K562 (cell line): ENCODE measurements around the gene BRPF1. TPM values are rescaled to one million over a fixed set of nuclear protein-coding genes. Genes with fewer than 3 reads are reported as not detected.

ENCODE experiments used
- ADNP ChIP-seq: fragments of 200-800 bp; sonication (Bioruptor generic); IDR thresholded peaks from 2 replicates; pipeline ENCODE4 v1.6.1; 2016; ENCODE audit warnings: missing genetic modification characterization, missing compliant biosample characterization
- CREB1 ChIP-seq, 2 experiments: sonication (generic) in 1 of 2; formaldehyde crosslinking in 1 of 2; IDR thresholded peaks; 2 replicates each; pipeline versions ENCODE4 v1.6.1 to v1.8.0; 2012 to 2022; ENCODE audit warnings: inconsistent platforms in 1 of 2, mild to moderate bottlenecking in 1 of 2, missing genetic modification reagents in 1 of 2, moderate library complexity in 1 of 2
- CXXC5 ChIP-seq: fragments of 250-450 bp; sonication (Bioruptor Pico); IDR thresholded peaks from 2 replicates; pipeline ENCODE4 v1.8.0; 2022; ENCODE audit warnings: inconsistent platforms, mild to moderate bottlenecking, moderate library complexity
- DMBX1 ChIP-seq: fragments of 250-450 bp; sonication (Bioruptor Pico); IDR thresholded peaks from 2 replicates; pipeline ENCODE4 v1.8.0; 2022; ENCODE audit warnings: inconsistent platforms, mild to moderate bottlenecking, moderate library complexity, borderline replicate concordance
- ERF ChIP-seq: fragments of 450-650 bp; formaldehyde crosslinking; IDR thresholded peaks from 2 replicates; pipeline ENCODE4 v1.4.0; 2020; ENCODE audit warnings: mild to moderate bottlenecking, mixed read lengths
- GTF2F1 ChIP-seq: IDR thresholded peaks from 2 replicates; pipeline ENCODE4 v1.6.1; 2011; ENCODE audit warnings: low read depth, low read length, improper control_type of control experiment
- HDAC6 ChIP-seq: IDR thresholded peaks from 2 replicates; pipeline ENCODE4 v1.6.1; 2012; ENCODE audit warnings: low read depth, mild to moderate bottlenecking, control low read depth, inconsistent platforms, low read length, moderate library complexity
- KDM2B ChIP-seq: fragments of 250-450 bp; sonication (Bioruptor Pico); IDR thresholded peaks from 2 replicates; pipeline ENCODE4 v1.8.0; 2021; ENCODE audit warnings: mild to moderate bottlenecking, moderate library complexity
- NFXL1 ChIP-seq: fragments of 450-650 bp; formaldehyde crosslinking; IDR thresholded peaks from 2 replicates; pipeline ENCODE4 v1.4.0; 2021; ENCODE audit warnings: mild to moderate bottlenecking
- NR2F6 ChIP-seq: fragments of 450-650 bp; formaldehyde crosslinking; IDR thresholded peaks from 2 replicates; pipeline ENCODE4 v1.4.0; 2020; ENCODE audit warnings: mild to moderate bottlenecking
- RBFOX2 ChIP-seq: fragments of 200-400 bp; formaldehyde crosslinking; IDR thresholded peaks from 2 replicates; pipeline ENCODE4 v1.6.1; 2017; ENCODE audit warnings: low read depth, mild to moderate bottlenecking, low read length, moderate library complexity
- STAT5A ChIP-seq: IDR thresholded peaks from 2 replicates; pipeline ENCODE4 v1.6.1; 2012; ENCODE audit warnings: low read length, inconsistent platforms, borderline replicate concordance
- YY1 ChIP-seq, 3 experiments: IDR thresholded peaks; 2 replicates each; pipeline ENCODE4 v1.6.1; 2011; ENCODE audit warnings: low read length in 2 of 3, mild to moderate bottlenecking in 2 of 3, moderate library complexity in 2 of 3, borderline replicate concordance in 1 of 3, control low read depth in 1 of 3, low read depth in 1 of 3; ENCODE audit not compliant: insufficient read depth in 3 of 3, insufficient replicate concordance in 2 of 3, control insufficient read depth in 1 of 3, insufficient read length in 1 of 3; ENCODE audit errors: extremely low read depth in 1 of 3
- ZBTB2 ChIP-seq: fragments of 450-650 bp; IDR thresholded peaks from 2 replicates; pipeline ENCODE4 v1.6.1; 2016; ENCODE audit warnings: antibody characterized with exemption
- ZBTB33 ChIP-seq: sonication (generic); formaldehyde crosslinking; IDR thresholded peaks from 2 replicates; pipeline ENCODE4 v1.8.1; 2023; ENCODE audit warnings: mild to moderate bottlenecking, missing genetic modification reagents
- ZNF143 ChIP-seq: sonication (generic); formaldehyde crosslinking; IDR thresholded peaks from 2 replicates; pipeline ENCODE4 v1.9.0; 2022; ENCODE audit warnings: mild to moderate bottlenecking, missing genetic modification reagents
- polyA plus RNA-seq, 8 experiments: library from polyadenylated mRNA; depleted of rRNA in 4 of 8; stranded (reverse) in 5 of 8; unstranded in 3 of 8; fragments of >200 nt; fragmentation: Nextera tagmentation in 2 of 8; fragmentation: Illumina TruSeq in 1 of 8; extraction: Ambion mirVana in 2 of 8; extraction: Trizol in 1 of 8; gene quantifications; 2 replicates each; pipeline versions ENCODE4 v1.2.1 to v1.2.3, GENCODE V29; 2011 to 2014; ENCODE audit warnings: inconsistent platforms in 1 of 8, missing spikeins in 1 of 8
- total RNA-seq, 7 experiments: library from RNA; depleted of rRNA in 6 of 7; stranded (reverse); fragments of >200 nt in 6 of 7; fragmentation: Illumina TruSeq in 2 of 7; extraction: Trizol in 2 of 7; gene quantifications; 2 replicates each; pipeline versions ENCODE4 v1.2.1 to v1.2.3, GENCODE V29; 2011 to 2021; ENCODE audit warnings: low replicate concordance in 1 of 7
- TF ChIP-seq, protein P1 (sequence below): fragments of 450-650 bp; IDR thresholded peaks from 2 replicates; pipeline ENCODE4 v1.6.1; 2016; ENCODE audit warnings: mild to moderate bottlenecking
- TF ChIP-seq, protein P2 (sequence below): sonication (generic); formaldehyde crosslinking; IDR thresholded peaks from 2 replicates; pipeline ENCODE4 v1.8.0; 2022; ENCODE audit warnings: mild to moderate bottlenecking, low read depth, missing genetic modification reagents

The BRPF1 gene
- total and polyA plus RNA-seq, 9 of the 15 experiments (the other 6 are each of a cell fraction or from before 2014, with no cell fraction given) = 1.1 to 40.2 (median 23.5) TPM

DNA sequence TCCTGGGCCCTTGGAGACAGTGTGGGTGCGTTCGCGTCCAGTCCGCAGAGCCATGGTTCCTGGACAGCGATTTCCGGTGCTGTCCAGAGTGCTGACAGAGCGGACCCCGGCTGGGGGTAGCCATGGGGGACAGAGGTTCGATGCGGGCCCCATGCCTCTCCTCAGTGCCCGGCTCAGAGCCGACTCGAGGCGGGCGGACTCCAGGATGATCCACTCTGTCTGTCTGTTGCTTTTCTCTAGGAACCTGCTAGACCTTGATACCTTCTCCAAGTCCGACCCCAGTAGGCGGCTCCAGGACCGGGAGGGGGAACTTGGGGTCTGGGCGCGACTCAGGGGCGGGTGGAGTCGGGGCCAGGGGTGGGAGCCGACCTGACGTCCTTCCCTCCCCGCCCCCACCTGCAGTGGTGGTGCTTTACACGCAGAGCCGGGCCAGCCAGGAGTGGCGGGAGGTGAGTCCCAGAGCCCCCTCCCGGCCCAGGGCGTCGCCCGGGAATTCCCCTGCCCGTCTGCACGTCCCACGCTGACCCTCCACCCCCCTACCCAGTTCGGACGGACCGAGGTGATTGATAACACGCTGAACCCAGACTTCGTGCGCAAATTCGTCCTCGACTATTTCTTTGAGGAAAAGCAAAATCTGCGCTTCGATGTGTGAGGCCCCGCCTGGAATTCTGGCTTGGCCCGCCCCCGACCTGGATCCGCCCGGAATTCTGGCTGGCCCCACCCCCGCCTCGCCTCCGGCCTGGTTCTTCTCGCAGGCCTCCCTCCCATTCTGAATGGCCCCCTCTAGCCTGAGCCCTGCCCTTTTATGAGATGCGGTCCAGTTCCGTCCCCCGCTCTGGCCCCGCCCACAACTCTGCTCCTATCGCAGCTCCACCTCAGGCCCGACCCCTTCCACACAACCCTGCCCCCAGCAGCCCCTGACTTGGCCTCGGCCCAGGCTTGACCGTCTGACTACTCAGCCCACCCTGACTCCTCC lies 26.9 kb upstream of the BRPF1 start (continued):
- TF ChIP-seq DMBX1 (CRISPR knock-in tag) (peak; percentile 38; the same call in 1 of the 2 replicates), ZBTB33 (CRISPR knock-in tag) (peak; percentile 23; the same call in 1 of the 2 replicates), YY1 (IDR thresholded peaks at IDR 0.05; ENCODE audit: borderline replicate concordance in 1 of 3, control insufficient read depth in 1 of 3, extremely low read depth in 1 of 3, insufficient read depth in 3 of 3, insufficient read length in 1 of 3, insufficient replicate concordance in 2 of 3, low read depth in 1 of 3, low read length in 2 of 3) (peak in 1 of 3 experiments; percentile 37), CREB1 (IDR thresholded peaks at IDR 0.05) (0 out of 2 replicates have a peak, but pooled peaks have one; percentile 24), CREB1 (CRISPR knock-in tag; IDR thresholded peaks at IDR 0.05) (peak; percentile 77), HDAC6 (no peak), CXXC5 (CRISPR knock-in tag) (peak; percentile 52; the same call in 1 of the 2 replicates), ADNP (no peak), ZBTB2 (no peak), NR2F6 (no peak), STAT5A (no peak), KDM2B (CRISPR knock-in tag) (no peak), ZNF143 (CRISPR knock-in tag) (no peak), NFXL1 (CRISPR knock-in tag) (no peak), ERF (CRISPR knock-in tag) (no peak), RBFOX2 (no peak), GTF2F1 (no peak)
- TF ChIP-seq, protein P1, sequence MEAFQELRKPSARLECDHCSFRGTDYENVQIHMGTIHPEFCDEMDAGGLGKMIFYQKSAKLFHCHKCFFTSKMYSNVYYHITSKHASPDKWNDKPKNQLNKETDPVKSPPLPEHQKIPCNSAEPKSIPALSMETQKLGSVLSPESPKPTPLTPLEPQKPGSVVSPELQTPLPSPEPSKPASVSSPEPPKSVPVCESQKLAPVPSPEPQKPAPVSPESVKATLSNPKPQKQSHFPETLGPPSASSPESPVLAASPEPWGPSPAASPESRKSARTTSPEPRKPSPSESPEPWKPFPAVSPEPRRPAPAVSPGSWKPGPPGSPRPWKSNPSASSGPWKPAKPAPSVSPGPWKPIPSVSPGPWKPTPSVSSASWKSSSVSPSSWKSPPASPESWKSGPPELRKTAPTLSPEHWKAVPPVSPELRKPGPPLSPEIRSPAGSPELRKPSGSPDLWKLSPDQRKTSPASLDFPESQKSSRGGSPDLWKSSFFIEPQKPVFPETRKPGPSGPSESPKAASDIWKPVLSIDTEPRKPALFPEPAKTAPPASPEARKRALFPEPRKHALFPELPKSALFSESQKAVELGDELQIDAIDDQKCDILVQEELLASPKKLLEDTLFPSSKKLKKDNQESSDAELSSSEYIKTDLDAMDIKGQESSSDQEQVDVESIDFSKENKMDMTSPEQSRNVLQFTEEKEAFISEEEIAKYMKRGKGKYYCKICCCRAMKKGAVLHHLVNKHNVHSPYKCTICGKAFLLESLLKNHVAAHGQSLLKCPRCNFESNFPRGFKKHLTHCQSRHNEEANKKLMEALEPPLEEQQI = no peak
- TF ChIP-seq, protein P2, sequence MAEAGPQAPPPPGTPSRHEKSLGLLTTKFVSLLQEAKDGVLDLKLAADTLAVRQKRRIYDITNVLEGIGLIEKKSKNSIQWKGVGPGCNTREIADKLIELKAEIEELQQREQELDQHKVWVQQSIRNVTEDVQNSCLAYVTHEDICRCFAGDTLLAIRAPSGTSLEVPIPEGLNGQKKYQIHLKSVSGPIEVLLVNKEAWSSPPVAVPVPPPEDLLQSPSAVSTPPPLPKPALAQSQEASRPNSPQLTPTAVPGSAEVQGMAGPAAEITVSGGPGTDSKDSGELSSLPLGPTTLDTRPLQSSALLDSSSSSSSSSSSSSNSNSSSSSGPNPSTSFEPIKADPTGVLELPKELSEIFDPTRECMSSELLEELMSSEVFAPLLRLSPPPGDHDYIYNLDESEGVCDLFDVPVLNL (CRISPR knock-in tag) = peak; percentile 89
